DMS79 treated with DMSO at 0.1 percent for 48 hours (cell line): ENCODE results near the gene MPST.

Source experiments
- DNase-seq: peaks from one replicate; lab custom pipeline; 2025; lab: John Stamatoyannopoulos, UW

Gene MPST

GRCh38 chr22:37079158-37079557, 59.6 kb downstream of the MPST start:
- no peak for DNase-seq
